A673 (cell line): ENCODE measurements around the gene MOBP. TPM values are rescaled to one million over a fixed set of nuclear protein-coding genes. Genes with fewer than 3 reads are reported as not detected.

Experiments
- BruUV-seq: library from RNA; stranded (reverse); fragments of 400-500 nt; replicated peaks from 2 replicates; lab custom pipeline; 2021; lab: Mats Ljungman, UMichigan
- CTCF ChIA-PET: fragments of 300-600 bp; sonication (Branson Sonifier 250); formaldehyde crosslinking; loops from one replicate; lab custom pipeline; 2022; ENCODE audit warnings: antibody characterized with exemption; lab: Charles Lee
- POLR2A ChIA-PET: fragments of 300-600 bp; sonication (Branson Sonifier 250); formaldehyde crosslinking; loops from one replicate; lab custom pipeline; 2022; ENCODE audit warnings: antibody characterized with exemption; ENCODE audit not compliant: low non-redundant PET; lab: Charles Lee
- DNase-seq: peaks from one replicate; pipeline ENCODE4 v3.0.0-alpha.2; 2015; ENCODE audit warnings: low spot score
- H3K27ac ChIP-seq: fragments of 200-600 bp; sonication (generic); 2 replicates; pipeline ENCODE4 v1.5.1; 2016; ENCODE audit warnings: mixed run types, low read depth, mild to moderate bottlenecking, mixed read lengths, antibody characterized with exemption, low read length; ENCODE audit not compliant: poor library complexity, severe bottlenecking
- H3K27me3 ChIP-seq: fragments of 200-600 bp; sonication (generic); replicated peaks from 2 replicates; pipeline ENCODE4 v1.6.1; 2017; ENCODE audit warnings: mixed run types, low read depth, mild to moderate bottlenecking, mixed read lengths, antibody characterized with exemption, low read length; ENCODE audit not compliant: insufficient read depth, poor library complexity
- H3K36me3 ChIP-seq: fragments of 200-600 bp; sonication (generic); 2 replicates; pipeline ENCODE4 v1.6.1; 2016; ENCODE audit warnings: mixed run types, mild to moderate bottlenecking, mixed read lengths, antibody characterized with exemption, low read length; ENCODE audit not compliant: insufficient read depth, poor library complexity, severe bottlenecking
- H3K4me1 ChIP-seq: fragments of 200-600 bp; sonication (generic); 2 replicates; pipeline ENCODE4 v1.6.1; 2017; ENCODE audit warnings: mixed run types, mild to moderate bottlenecking, mixed read lengths, antibody characterized with exemption, low read length; ENCODE audit not compliant: insufficient read depth, poor library complexity, severe bottlenecking
- H3K4me3 ChIP-seq: fragments of 200-600 bp; sonication (generic); 2 replicates; pipeline ENCODE4 v1.5.1; 2016; ENCODE audit warnings: low read depth, mixed run types, mild to moderate bottlenecking, mixed read lengths, low read length; ENCODE audit not compliant: poor library complexity, severe bottlenecking
- H3K9me3 ChIP-seq: fragments of 200-600 bp; sonication (generic); 2 replicates; pipeline ENCODE4 v1.6.1; 2016; ENCODE audit warnings: mixed run types, low read depth, mild to moderate bottlenecking, mixed read lengths, antibody characterized with exemption, low read length; ENCODE audit not compliant: poor library complexity, severe bottlenecking
- EZH2 ChIP-seq: fragments of 200-600 bp; sonication (generic); IDR thresholded peaks from 2 replicates; pipeline ENCODE4 v1.6.1; 2017; ENCODE audit warnings: borderline replicate concordance, low read depth, mild to moderate bottlenecking, mixed read lengths, antibody characterized with exemption, low read length; ENCODE audit not compliant: poor library complexity, severe bottlenecking
- intact Hi-C: fragments of 100-400 bp; cut with micrococcal nuclease; formaldehyde crosslinking; loops from one replicate; pipeline ENCODE4 v1.10.0; 2022; ENCODE audit not compliant: unreplicated experiment
- total RNA-seq: library from RNA; stranded (reverse); gene quantifications from 2 replicates; pipeline ENCODE4 v1.2.3, GENCODE V29; 2021
- TF ChIP-seq, protein P1 (sequence below): fragments of 300-800, 200-600 bp; sonication (generic); conservative IDR thresholded peaks from 2 replicates; pipeline ENCODE4 v1.5.1; 2017; ENCODE audit warnings: low read depth, mild to moderate bottlenecking, antibody characterized with exemption, low read length, moderate library complexity, mixed read lengths

The MOBP gene
- total RNA-seq, 1 experiment from 2014 or later, result 0.19 TPM

- no peaks in the 10 kb centered on the region for H3K9me3 ChIP-seq
- POLR2A ChIA-PET, result no interaction called here
- H3K27ac ChIP-seq, result no peak overlapping the region
- no peaks in the 10 kb centered on the region for H3K36me3 ChIP-seq
- no TSS peak for BruUV-seq
- H3K27me3 ChIP-seq, result no peaks in the 10 kb centered on the region
- no peaks in the 10 kb centered on the region for H3K4me1 ChIP-seq
- CTCF ChIA-PET, result no interaction called here
- no peak for DNase-seq
- intact Hi-C loops, result no loop called here
- H3K4me3 ChIP-seq, result no peak overlapping the region
- TF ChIP-seq EZH2, result no peak
- TF ChIP-seq, protein P1, sequence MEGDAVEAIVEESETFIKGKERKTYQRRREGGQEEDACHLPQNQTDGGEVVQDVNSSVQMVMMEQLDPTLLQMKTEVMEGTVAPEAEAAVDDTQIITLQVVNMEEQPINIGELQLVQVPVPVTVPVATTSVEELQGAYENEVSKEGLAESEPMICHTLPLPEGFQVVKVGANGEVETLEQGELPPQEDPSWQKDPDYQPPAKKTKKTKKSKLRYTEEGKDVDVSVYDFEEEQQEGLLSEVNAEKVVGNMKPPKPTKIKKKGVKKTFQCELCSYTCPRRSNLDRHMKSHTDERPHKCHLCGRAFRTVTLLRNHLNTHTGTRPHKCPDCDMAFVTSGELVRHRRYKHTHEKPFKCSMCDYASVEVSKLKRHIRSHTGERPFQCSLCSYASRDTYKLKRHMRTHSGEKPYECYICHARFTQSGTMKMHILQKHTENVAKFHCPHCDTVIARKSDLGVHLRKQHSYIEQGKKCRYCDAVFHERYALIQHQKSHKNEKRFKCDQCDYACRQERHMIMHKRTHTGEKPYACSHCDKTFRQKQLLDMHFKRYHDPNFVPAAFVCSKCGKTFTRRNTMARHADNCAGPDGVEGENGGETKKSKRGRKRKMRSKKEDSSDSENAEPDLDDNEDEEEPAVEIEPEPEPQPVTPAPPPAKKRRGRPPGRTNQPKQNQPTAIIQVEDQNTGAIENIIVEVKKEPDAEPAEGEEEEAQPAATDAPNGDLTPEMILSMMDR, result no peak
Observed at GRCh38 chr3:39432342-39432741, 35.1 kb upstream of the MOBP start.

GRCh38 chr3:39433642-39434041, 33.8 kb upstream of the MOBP start:
- TF ChIP-seq EZH2, result no peak
- TF ChIP-seq, protein P1, result no peak
- no peaks in the 10 kb centered on the region for H3K27me3 ChIP-seq
- ChIA-PET CTCF (no interaction called here), POLR2A (no interaction called here)
- no peaks in the 10 kb centered on the region for H3K36me3 ChIP-seq
- H3K27ac ChIP-seq, result no peak overlapping the region
- no peak for DNase-seq
- H3K4me3 ChIP-seq, result no peak overlapping the region
- H3K4me1 ChIP-seq, result no peaks in the 10 kb centered on the region
- no TSS peak for BruUV-seq
- intact Hi-C loops, result no loop called here
- no peaks in the 10 kb centered on the region for H3K9me3 ChIP-seq

- Histone ChIP-seq H3K4me3 (no peak overlapping the region), H3K27me3 (no peaks in the 10 kb centered on the region), H3K9me3 (no peaks in the 10 kb centered on the region), H3K4me1 (no peaks in the 10 kb centered on the region), H3K36me3 (no peaks in the 10 kb centered on the region), H3K27ac (no peak overlapping the region)
- TF ChIP-seq, protein P1, result no peak
- TF ChIP-seq EZH2, result no peak
- POLR2A ChIA-PET, result no interaction called here
- intact Hi-C loops, result no loop called here
- CTCF ChIA-PET, result no interaction called here
- DNase-seq, result no peak
- BruUV-seq, result no TSS peak
Observed at GRCh38 chr3:39434574-39434973, 32.9 kb upstream of the MOBP start.
